Gastrocnemius medialis (tissue), 4 donors: Measurements from ENCODE around the gene DIAPH3.

Experiments
- POLR2A ChIP-seq, 2 donors: fragments of 450-650 bp; IDR thresholded peaks; one replicate each; pipeline ENCODE4 v1.6.1; 2017; ENCODE audit warnings: antibody characterized with exemption in 2 of 2, mild to moderate bottlenecking in 2 of 2, moderate library complexity in 2 of 2
- TF ChIP-seq, protein P1 (sequence below), 5 experiments: fragments of 450-650 bp in 3 of 5; fragments of 200-600 bp in 2 of 5; sonication (generic) in 2 of 5; IDR thresholded peaks in 4 of 5; conservative IDR thresholded peaks in 1 of 5; 1 replicate in 4 of 5; 2 replicates in 1 of 5; pipeline ENCODE4 v1.5.1; 2016 to 2019; ENCODE audit warnings: antibody characterized with exemption in 5 of 5, mild to moderate bottlenecking in 3 of 5, moderate library complexity in 3 of 5

GRCh38 chr13:60093425-60094019, 70.2 kb downstream of the DIAPH3 start:
- TF ChIP-seq, protein P1, sequence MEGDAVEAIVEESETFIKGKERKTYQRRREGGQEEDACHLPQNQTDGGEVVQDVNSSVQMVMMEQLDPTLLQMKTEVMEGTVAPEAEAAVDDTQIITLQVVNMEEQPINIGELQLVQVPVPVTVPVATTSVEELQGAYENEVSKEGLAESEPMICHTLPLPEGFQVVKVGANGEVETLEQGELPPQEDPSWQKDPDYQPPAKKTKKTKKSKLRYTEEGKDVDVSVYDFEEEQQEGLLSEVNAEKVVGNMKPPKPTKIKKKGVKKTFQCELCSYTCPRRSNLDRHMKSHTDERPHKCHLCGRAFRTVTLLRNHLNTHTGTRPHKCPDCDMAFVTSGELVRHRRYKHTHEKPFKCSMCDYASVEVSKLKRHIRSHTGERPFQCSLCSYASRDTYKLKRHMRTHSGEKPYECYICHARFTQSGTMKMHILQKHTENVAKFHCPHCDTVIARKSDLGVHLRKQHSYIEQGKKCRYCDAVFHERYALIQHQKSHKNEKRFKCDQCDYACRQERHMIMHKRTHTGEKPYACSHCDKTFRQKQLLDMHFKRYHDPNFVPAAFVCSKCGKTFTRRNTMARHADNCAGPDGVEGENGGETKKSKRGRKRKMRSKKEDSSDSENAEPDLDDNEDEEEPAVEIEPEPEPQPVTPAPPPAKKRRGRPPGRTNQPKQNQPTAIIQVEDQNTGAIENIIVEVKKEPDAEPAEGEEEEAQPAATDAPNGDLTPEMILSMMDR (IDR thresholded peaks at IDR 0.05 in 4 of 5, conservative IDR thresholded peaks at IDR 0.05 in 1 of 5) = no peak
- TF ChIP-seq POLR2A (IDR thresholded peaks at IDR 0.05) = no peak
